Mesothelial cell of epicardium (in vitro differentiated cells): ENCODE measurements around the gene C17orf78. TPM values are rescaled to one million over a fixed set of nuclear protein-coding genes. Genes with fewer than 3 reads are reported as not detected.
A peak's percentile ranks its signal among the peaks of the same experiment; 100 is the strongest.
"Not testable (repeated sequence)": the region's sequence is repeated elsewhere in the genome, so short reads cannot be mapped to it uniquely, and the experiment has no call there.

Experiments used
- DNase-seq, 2 experiments: peaks; one replicate each; pipeline ENCODE4 v3.0.0; 2021; ENCODE audit warnings: low spot score in 2 of 2; ENCODE audit not compliant: unreplicated experiment in 2 of 2
- H3K27ac Mint-ChIP-seq: 2 replicates; pipeline ENCODE4 v1.8.0; 2021; ENCODE audit warnings: mixed read lengths
- H3K27me3 Mint-ChIP-seq: 2 replicates; pipeline ENCODE4 v1.8.0; 2021; ENCODE audit warnings: low read depth, mixed read lengths
- H3K36me3 Mint-ChIP-seq: 2 replicates; pipeline ENCODE4 v1.8.0; 2021; ENCODE audit warnings: mixed read lengths
- H3K4me1 Mint-ChIP-seq: 2 replicates; pipeline ENCODE4 v1.8.0; 2021; ENCODE audit warnings: mixed read lengths
- H3K4me3 Mint-ChIP-seq: 2 replicates; pipeline ENCODE4 v1.8.0; 2021; ENCODE audit warnings: mild to moderate bottlenecking, moderate library complexity, mixed read lengths
- H3K9me3 Mint-ChIP-seq: 2 replicates; pipeline ENCODE4 v1.8.0; 2021; ENCODE audit warnings: mixed read lengths
- CTCF ChIP-seq: fragments of 200-600 bp; sonication (generic); IDR thresholded peaks from one replicate; pipeline ENCODE4 v1.5.0; 2021; ENCODE audit warnings: antibody characterized with exemption; ENCODE audit not compliant: unreplicated experiment
- total RNA-seq: library from RNA; stranded (reverse); gene quantifications from 3 replicates; pipeline ENCODE4 v1.2.1, GENCODE V29; 2021

The C17orf78 gene
- total RNA-seq, 1 donor from 2014 or later, result not detected

- Mint-ChIP-seq H3K9me3 (no peaks in the 10 kb centered on the region), H3K4me1 (peaks cover 13% of the 10 kb centered on the region), H3K27ac (no peak overlapping the region), H3K36me3 (no peaks in the 10 kb centered on the region), H3K4me3 (no peak overlapping the region), H3K27me3 (no peaks in the 10 kb centered on the region)
- no peak for TF ChIP-seq CTCF
- no peak for DNase-seq
Measured at GRCh38 chr17:37391146-37391545, 15.4 kb downstream of the C17orf78 start.

DNA sequence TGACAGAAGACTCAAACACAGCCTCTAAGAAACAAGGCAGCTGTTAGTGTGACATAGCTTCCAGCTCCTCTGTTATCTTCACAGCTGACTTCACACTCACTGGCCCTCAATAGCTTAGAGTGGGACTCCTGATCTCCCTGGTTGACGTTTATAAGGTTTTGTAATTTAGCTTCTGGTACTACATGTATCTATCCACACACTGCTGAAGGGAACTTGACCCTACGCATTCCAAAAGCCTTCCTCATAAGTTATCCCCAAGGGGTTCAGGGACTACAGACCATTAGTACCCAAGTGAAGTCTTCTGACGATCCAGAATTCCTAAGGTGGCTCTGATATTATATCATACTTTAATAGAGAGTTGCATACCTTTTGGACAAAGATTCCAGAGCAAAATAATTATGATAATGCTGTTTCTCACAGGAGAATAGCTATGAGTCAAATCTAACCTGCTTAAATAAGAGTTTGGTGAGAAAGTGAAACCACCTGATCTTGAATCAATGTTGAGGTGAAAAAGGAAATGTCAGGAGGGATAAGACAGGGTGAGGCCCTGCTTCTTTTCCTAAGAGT lies 16.3 kb downstream of the C17orf78 start:
- Mint-ChIP-seq H3K27ac (peak overlapping the region; percentile 2), H3K4me3 (no peak overlapping the region), H3K36me3 (no peaks in the 10 kb centered on the region), H3K4me1 (peaks cover 13% of the 10 kb centered on the region), H3K27me3 (no peaks in the 10 kb centered on the region), H3K9me3 (no peaks in the 10 kb centered on the region)
- no peak for TF ChIP-seq CTCF
- DNase-seq, result no peak

GRCh38 chr17:37393352-37393751 lies 17.6 kb downstream of the C17orf78 start:
- peaks cover 13% of the 10 kb centered on the region for H3K4me1 Mint-ChIP-seq
- no peak overlapping the region for H3K27ac Mint-ChIP-seq
- H3K4me3 Mint-ChIP-seq, result no peak overlapping the region
- no peaks in the 10 kb centered on the region for H3K9me3 Mint-ChIP-seq
- H3K27me3 Mint-ChIP-seq, result no peaks in the 10 kb centered on the region
- DNase-seq, result no peak
- no peak for TF ChIP-seq CTCF
- H3K36me3 Mint-ChIP-seq, result no peaks in the 10 kb centered on the region

DNA sequence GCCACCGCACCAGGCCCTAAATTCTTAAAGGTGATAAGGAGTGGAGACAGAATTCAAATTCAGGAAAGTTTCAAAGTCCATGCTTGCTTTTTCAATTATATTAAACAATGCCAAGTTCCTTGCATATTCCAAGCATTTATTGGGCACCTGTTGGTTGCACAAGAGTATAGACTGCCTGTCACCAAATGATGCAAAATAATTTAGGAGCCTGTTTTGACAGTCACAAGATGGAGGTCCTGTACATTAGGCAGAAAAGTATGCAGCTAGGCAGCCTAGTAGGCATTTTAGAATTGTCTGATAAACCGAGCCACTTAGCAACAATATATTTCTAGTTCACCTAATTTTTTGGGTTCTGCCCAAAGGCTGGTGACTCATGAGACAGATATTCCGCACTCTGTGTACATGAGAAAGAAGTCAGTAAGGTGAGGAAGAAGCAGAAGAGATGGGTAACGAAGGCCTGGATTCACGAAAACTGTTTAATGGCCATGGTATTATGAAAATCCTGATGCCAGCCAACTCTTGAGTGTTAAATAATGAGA lies 23.5 kb downstream of the C17orf78 start:
- no peak overlapping the region for H3K27ac Mint-ChIP-seq
- H3K4me1 Mint-ChIP-seq, result peaks cover 3% of the 10 kb centered on the region
- H3K9me3 Mint-ChIP-seq, result no peaks in the 10 kb centered on the region
- no peaks in the 10 kb centered on the region for H3K27me3 Mint-ChIP-seq
- TF ChIP-seq CTCF, result no peak
- DNase-seq, result no peak
- no peaks in the 10 kb centered on the region for H3K36me3 Mint-ChIP-seq
- no peak overlapping the region for H3K4me3 Mint-ChIP-seq

DNA sequence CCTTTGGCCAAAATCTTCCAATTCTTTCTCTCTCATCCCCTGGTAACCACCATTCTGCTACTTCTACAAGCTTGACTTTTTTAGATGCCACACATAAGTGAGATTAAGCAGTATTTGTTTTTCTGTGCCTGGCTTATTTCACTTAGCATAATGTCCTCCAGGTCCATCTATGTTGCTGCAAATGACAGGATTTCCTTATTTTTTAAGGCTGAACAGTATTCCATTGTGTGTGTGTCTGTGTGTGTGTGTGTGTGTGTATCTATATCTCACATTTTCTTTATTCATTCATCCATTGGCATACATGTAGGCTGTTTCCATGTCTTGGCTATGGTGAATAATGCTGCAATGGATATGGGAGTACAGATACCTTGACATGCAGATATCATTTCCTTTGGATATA lies 24.7 kb downstream of the C17orf78 start:
- H3K27ac Mint-ChIP-seq, result no peak overlapping the region
- H3K36me3 Mint-ChIP-seq, result no peaks in the 10 kb centered on the region
- peaks cover 11% of the 10 kb centered on the region for H3K4me1 Mint-ChIP-seq
- H3K9me3 Mint-ChIP-seq, result no peaks in the 10 kb centered on the region
- DNase-seq, result no peak
- TF ChIP-seq CTCF, result no peak
- no peaks in the 10 kb centered on the region for H3K27me3 Mint-ChIP-seq
- H3K4me3 Mint-ChIP-seq, result no peak overlapping the region

GRCh38 chr17:37405522-37405921 lies 29.7 kb downstream of the C17orf78 start:
- peak overlapping the region; percentile 97 for H3K4me3 Mint-ChIP-seq
- peak overlapping the region; percentile 95 for H3K27ac Mint-ChIP-seq
- not testable (repeated sequence) for H3K9me3 Mint-ChIP-seq, H3K36me3 Mint-ChIP-seq, DNase-seq, H3K27me3 Mint-ChIP-seq
- H3K4me1 Mint-ChIP-seq, result peaks cover 23% of the 10 kb centered on the region
